Stimulated activated CD4-positive, alpha-beta T cell treated with anti-CD3 and anti-CD28 coated beads, Interleukin-4, amount 100 ng/mL, for 48 hours (primary cell): Measurements from ENCODE around the gene GRSF1.
"Not testable (repeated sequence)": the region's sequence is repeated elsewhere in the genome, so short reads cannot be mapped to it uniquely, and the experiment has no call there.

Experiments used
- DNase-seq, 2 donors: peaks; one replicate each; pipeline ENCODE4 v3.0.0-alpha.2; 2020; ENCODE audit warnings: low read depth in 2 of 2

Gene GRSF1

GRCh38 chr4:70836081-70836480 lies 3.6 kb downstream of the GRSF1 start:
- no peak for DNase-seq

- DNase-seq: no peak
These were observed 6.0 kb downstream of the GRSF1 start for GRCh38 chr4:70833675-70834074.

DNA sequence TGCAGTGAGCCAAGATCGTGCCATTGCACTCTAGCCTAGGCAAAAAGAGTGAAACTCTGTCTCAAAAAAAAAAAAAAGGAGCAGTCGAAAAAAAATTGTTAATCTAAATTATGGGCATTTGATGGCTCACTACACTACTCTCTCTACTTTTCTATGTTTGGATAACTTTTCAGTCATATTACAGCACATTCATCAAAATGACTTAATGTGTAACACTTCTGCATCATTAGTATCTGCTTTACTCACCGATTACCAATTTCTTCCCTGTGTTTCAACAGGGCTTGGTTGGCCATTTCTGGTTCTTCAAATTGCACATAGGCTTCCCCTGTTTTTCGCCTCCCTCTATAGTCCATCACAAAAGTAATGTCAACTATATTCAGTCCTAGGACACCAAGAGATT lies 8.4 kb downstream of the GRSF1 start:
- no peak for DNase-seq

DNA sequence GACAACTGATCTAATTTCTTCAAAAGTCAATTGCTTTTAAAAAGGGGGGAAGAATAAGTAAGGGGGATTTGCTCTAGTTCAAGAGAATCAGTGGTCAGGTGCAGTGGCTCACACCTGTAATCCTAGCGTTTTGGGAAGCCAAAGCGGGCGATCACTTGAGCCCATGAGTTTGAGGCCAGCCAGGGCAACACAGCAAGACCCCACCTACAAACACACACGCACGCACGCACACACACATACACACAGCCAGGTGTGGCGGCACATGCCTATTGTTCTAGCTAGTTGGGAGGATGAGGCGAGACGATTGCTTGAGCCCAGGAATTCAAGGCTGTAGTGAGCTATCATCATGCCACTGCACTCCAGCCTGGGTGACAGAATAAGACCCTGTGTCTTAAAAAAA lies 9.6 kb downstream of the GRSF1 start:
- no peak for DNase-seq

GRCh38 chr4:70829492-70829891 lies 10.2 kb downstream of the GRSF1 start:
- DNase-seq: no peak

- no peak for DNase-seq
These were observed 10.7 kb downstream of the GRSF1 start for GRCh38 chr4:70829015-70829414.

- no peak for DNase-seq
These were observed 20.8 kb downstream of the GRSF1 start for GRCh38 chr4:70818921-70819320.

DNA sequence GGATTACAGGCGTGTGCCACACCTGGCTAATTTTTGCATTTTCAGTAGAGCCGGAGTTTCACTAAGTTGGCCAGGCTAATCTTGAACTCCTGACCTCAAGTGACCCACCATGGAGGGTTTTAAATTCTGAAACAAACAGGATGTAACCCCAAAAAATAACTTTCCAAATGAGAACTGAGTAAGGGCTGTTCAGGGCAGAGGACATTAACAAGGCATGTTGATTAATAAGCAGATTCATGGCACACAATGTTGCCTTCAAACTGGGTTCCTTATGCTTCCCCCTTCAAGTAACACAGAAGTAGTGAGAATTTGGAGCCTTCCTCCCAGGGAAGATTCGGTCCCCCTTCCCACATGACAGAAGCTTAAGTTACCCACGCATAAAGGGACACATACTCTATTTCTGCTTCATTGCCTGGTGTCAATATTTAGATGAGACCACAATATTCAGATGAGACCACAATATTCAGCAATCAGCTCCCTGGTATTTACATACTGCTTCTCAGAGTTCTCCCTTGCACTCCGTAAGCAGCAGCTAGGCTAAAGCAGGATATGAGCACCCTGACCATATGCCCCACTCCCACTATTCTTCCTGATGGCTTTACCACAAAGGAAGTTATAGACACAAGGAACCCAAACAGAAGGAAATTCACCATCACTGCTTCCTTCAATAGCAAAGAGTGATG lies 21.4 kb downstream of the GRSF1 start:
- no peak for DNase-seq

DNA sequence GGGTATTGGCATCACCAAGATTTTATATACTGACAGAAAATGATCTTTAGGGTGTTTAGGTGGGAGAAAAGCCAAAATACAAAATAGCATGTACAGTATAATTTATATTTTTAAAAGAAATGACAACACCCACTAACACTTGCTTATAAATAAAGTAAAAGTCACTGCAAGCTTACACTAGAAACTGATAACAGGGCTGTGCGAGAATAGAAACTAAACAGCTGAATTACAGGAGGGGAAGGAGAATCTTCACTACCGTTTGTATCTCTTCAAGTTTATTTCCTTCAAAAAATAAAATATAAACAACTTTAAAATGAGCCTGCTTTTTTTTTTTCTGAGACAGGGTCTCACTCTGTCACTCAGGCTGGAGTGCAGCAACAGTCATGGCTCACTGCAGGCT lies 22.8 kb downstream of the GRSF1 start:
- DNase-seq: no peak

GRCh38 chr4:70815370-70815769 lies 24.3 kb downstream of the GRSF1 start:
- DNase-seq: no peak

DNA sequence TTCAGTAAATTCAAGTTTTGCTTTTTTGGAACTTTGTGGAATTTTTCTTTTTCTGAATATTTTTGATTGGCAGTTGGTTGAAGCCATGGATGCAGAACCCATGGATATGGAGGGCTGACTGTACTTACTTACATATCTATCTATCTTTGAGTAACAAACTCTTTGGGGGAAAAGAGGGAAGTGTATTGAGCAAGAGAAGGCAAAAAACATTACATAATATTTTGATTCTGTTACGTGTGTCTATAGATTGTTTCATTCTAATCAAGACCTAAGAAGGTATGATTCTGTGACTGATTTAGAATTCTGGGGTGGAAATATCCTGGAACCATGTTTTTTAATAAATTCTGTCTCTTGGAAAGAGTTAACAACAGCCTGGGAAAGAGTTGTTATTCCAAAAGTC lies 31.5 kb downstream of the GRSF1 start:
- DNase-seq: no peak

DNA sequence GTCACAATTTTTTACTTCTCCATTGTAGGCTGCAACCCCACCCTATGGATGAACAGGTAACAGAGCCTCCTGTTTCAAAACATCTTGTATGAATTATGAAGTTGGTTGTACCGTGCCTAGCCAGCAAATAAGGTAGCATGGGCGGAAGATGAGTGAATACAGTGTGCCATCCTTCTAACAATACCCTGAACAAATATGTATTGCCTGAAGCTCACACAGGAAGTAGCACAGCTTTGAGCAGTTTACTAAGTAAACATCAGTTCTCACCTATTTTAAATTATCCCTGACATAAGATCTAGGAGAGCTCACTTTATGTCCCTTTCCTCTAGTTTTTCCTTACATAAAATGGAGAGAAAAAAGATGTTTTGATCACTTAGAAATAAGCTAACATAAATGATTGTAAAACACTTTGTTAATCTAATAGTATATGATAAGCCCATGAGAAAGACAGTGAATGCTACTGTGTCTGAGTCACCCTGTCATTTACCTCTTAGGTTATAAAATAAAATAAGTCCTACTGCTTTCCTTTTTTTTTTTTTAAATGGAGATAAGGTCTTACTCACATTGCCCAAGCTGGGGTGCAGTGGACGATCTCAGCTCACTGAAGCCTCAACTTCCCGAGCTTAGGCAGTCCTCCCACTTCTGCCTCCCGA lies 36.6 kb downstream of the GRSF1 start:
- DNase-seq: no peak

DNA sequence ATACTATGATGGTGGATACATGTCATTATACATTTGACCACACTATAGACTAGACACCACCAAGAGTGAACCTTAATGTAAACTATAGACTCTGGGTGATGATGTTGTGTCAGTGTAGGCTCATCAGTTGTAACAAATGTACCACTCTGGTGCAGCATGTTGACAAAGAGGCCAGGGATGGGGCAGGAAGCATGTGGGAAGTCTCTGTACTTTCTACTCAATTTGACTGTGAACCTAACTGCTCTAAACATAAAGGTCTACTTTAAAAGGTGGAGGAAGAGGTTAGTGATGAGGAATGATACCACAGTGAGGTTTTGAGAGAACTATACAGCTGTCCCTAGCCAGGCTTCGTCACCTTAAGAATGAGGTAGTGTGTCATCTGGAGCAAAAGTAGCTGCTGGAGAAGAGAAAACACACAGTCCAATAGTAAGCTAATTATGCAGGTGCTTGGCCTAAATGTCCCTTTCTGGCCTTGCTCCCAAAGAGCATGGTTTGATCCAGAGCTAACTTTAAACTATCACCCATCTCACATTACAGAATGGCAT lies 38.4 kb downstream of the GRSF1 start:
- no peak for DNase-seq

GRCh38 chr4:70793626-70794025 lies 46.1 kb downstream of the GRSF1 start:
- no peak for DNase-seq

DNA sequence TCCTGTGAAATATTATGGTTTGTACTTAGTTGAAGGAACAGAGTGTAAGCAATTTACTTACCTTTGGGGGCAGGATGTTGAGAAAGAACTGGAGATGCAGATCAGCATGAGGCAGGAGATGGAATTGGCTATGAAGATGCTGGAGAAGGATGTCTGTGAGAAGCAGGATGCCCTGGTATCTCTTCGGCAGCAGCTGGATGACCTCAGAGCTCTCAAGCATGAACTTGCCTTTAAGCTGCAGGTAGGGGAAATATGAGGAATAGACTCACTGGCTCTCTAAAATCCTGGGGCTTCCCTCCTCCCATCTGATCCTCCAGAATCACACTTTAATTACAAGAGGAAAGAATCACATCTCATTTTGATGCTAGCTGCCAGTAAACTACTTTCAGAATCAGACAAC lies 51.0 kb downstream of the GRSF1 start:
- DNase-seq: no peak

- no peak for DNase-seq
These were observed 52.2 kb downstream of the GRSF1 start for GRCh38 chr4:70787496-70787895.

DNA sequence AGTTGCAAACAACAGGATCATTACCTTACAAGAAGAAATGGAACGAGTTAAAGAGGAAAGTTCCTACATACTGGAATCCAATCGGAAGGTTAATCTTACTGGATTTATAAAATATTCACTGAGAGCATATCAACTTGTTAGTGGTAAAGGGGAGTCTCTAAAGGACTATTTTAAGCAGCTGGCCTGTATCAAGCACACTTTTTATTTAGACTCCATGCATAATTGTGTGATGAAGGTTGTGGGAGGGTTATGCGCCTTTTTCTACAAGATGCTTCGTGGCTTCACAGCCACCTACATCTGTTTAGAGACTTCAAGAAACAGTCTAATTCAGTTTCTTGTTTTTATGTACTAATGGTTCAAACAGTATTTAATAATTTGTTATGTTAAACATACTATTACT lies 56.6 kb downstream of the GRSF1 start:
- no peak for DNase-seq

DNA sequence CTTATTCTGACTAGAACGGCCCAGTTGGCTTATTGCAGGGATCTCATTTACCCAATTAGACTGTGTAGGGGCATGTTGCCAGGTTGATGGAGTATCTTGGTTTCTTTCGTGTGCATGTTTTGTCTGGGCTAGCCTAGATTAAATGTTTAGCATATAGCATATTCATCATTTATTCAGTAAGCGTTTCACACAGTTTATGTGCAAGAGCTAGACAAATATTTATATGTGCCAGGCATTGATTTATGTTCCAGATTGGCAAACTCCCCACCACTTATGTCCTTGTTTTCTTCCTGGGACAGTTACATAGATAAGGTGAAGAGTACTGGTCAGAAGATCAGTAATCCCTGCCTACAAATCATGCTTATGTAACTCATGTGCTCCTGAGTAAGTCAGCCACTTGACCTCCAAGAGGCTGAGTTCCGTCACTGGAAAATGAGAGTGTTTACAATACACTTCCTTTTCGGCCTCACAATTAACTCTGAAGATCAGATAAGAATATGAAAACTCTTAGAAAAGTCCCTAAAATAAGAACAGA lies 60.7 kb downstream of the GRSF1 start:
- DNase-seq: no peak

GRCh38 chr4:70772929-70773555 lies 66.6 kb downstream of the GRSF1 start:
- no peak for DNase-seq

GRCh38 chr4:70769396-70769795 lies 70.3 kb downstream of the GRSF1 start:
- DNase-seq: not testable (repeated sequence)

- DNase-seq: no peak
These were observed 71.3 kb downstream of the GRSF1 start for GRCh38 chr4:70768301-70768948.
